ENCODE results near the gene ITGAX. TPM values are rescaled to one million over a fixed set of nuclear protein-coding genes. Genes with fewer than 3 reads are reported as not detected.

Gene ITGAX
- total RNA-seq, 4 donors from 2014 or later: 1.4 to 3.5 (median 2.6) TPM; not detected in 1

GRCh38 chr16:31429314-31429713 is 74.3 kb downstream of the ITGAX start:
- H3K36me3 ChIP-seq: no peaks in the 10 kb centered on the region
- no peaks in the 10 kb centered on the region for H3K4me1 ChIP-seq
- H3K27ac ChIP-seq: no peak overlapping the region
- intact Hi-C loops (cut with DNase I; ENCODE audit: low total_unique reads): no loop called here
- H3K9me3 ChIP-seq: no peaks in the 10 kb centered on the region
- H3K4me3 ChIP-seq: no peak overlapping the region
- no peak for TF ChIP-seq CTCF (IDR thresholded peaks at IDR 0.05)
- TF ChIP-seq POLR2A (IDR thresholded peaks at IDR 0.05): no peak
- DNase-seq: no peak
- H3K27me3 ChIP-seq: no peaks in the 10 kb centered on the region

GRCh38 chr16:31429796-31430195 is 74.8 kb downstream of the ITGAX start:
- TF ChIP-seq POLR2A (IDR thresholded peaks at IDR 0.05) (no peak), CTCF (IDR thresholded peaks at IDR 0.05) (no peak)
- no peak for DNase-seq
- Histone ChIP-seq H3K36me3 (no peaks in the 10 kb centered on the region), H3K9me3 (no peaks in the 10 kb centered on the region), H3K4me1 (no peaks in the 10 kb centered on the region), H3K4me3 (no peak overlapping the region), H3K27ac (no peak overlapping the region), H3K27me3 (no peaks in the 10 kb centered on the region)
- intact Hi-C loops (cut with DNase I; ENCODE audit: low total_unique reads): no loop called here

GRCh38 chr16:31430380-31431052 is 75.5 kb downstream of the ITGAX start:
- intact Hi-C loops (cut with DNase I; ENCODE audit: low total_unique reads): no loop called here
- no peak for DNase-seq
- H3K36me3 ChIP-seq: no peaks in the 10 kb centered on the region
- no peak overlapping the region for H3K27ac ChIP-seq
- no peak overlapping the region for H3K4me3 ChIP-seq
- H3K9me3 ChIP-seq: no peaks in the 10 kb centered on the region
- no peaks in the 10 kb centered on the region for H3K27me3 ChIP-seq
- TF ChIP-seq POLR2A (IDR thresholded peaks at IDR 0.05) (no peak), CTCF (IDR thresholded peaks at IDR 0.05) (no peak)
- H3K4me1 ChIP-seq: no peaks in the 10 kb centered on the region

Other genes with a start within 250 kb of the ITGAX start
- 10 to 100 TPM; 15.3 to 32.1 (median 21.9) TPM for gene BCKDK, start 246.8 kb upstream of the ITGAX start, total RNA-seq
- 100 to 1,000 TPM in 1 of 4 donors, 10 to 100 TPM in 3; 63.0 to 101 (median 77.8) TPM for gene KAT8, start 237.5 kb upstream of the ITGAX start, total RNA-seq
- gene PRSS8, start 219.4 kb upstream of the ITGAX start, total RNA-seq: 1 to 10 TPM in 1 of 4 donors, under 1 TPM in 1, not detected in 2; 0.26 to 8.7 TPM
- under 1 TPM in 2 of 4 donors, not detected in 2; 0.48 to 0.76 TPM for gene PRSS36, start 205.1 kb upstream of the ITGAX start, total RNA-seq
- 100 to 1,000 TPM in 2 of 4 donors, 10 to 100 TPM in 2; 21.5 to 356 (median 109) TPM for gene FUS, start 175.0 kb upstream of the ITGAX start, total RNA-seq
- 10 to 100 TPM; 12.7 to 87.1 (median 18.0) TPM for gene PYCARD, start 152.4 kb upstream of the ITGAX start, total RNA-seq
- gene TRIM72, start 141.1 kb upstream of the ITGAX start, total RNA-seq: under 1 TPM in 1 of 4 donors, not detected in 3; under 0.01 TPM
- gene PYDC1, start 138.0 kb upstream of the ITGAX start, total RNA-seq: not detected
- gene ITGAM, start 95.2 kb upstream of the ITGAX start, total RNA-seq: 1 to 10 TPM; 3.1 to 7.9 (median 5.1) TPM
- gene ITGAD, start 38.2 kb downstream of the ITGAX start, total RNA-seq: under 1 TPM in 1 of 4 donors, not detected in 3; 0.12 TPM
- gene COX6A2, start 73.2 kb downstream of the ITGAX start, total RNA-seq: not detected
- gene ZNF843, start 87.6 kb downstream of the ITGAX start, total RNA-seq: 1 to 10 TPM in 3 of 4 donors, not detected in 1; 1.0 to 3.3 (median 1.5) TPM
- 10 to 100 TPM in 2 of 4 donors, 1 to 10 TPM in 2; 2.1 to 12.7 (median 8.0) TPM for gene ARMC5, start 104.3 kb downstream of the ITGAX start, total RNA-seq
- gene TGFB1I1, start 117.0 kb downstream of the ITGAX start, total RNA-seq: 100 to 1,000 TPM in 2 of 4 donors, 10 to 100 TPM in 2; 61.1 to 336 (median 107) TPM
- 1 to 10 TPM in 1 of 4 donors, under 1 TPM in 1, not detected in 2; 0.83 to 2.4 TPM for gene SLC5A2, start 127.9 kb downstream of the ITGAX start, total RNA-seq
- 10 to 100 TPM; 19.2 to 93.5 (median 82.9) TPM for gene RUSF1, start 153.2 kb downstream of the ITGAX start, total RNA-seq
- 1 to 10 TPM in 1 of 4 donors, not detected in 3; 5.6 TPM for gene AHSP, start 172.7 kb downstream of the ITGAX start, total RNA-seq